ENCODE results near the gene ANKRD36C.
"Not testable (repeated sequence)": the region's sequence is repeated elsewhere in the genome, so short reads cannot be mapped to it uniquely, and the experiment has no call there.

DNA sequence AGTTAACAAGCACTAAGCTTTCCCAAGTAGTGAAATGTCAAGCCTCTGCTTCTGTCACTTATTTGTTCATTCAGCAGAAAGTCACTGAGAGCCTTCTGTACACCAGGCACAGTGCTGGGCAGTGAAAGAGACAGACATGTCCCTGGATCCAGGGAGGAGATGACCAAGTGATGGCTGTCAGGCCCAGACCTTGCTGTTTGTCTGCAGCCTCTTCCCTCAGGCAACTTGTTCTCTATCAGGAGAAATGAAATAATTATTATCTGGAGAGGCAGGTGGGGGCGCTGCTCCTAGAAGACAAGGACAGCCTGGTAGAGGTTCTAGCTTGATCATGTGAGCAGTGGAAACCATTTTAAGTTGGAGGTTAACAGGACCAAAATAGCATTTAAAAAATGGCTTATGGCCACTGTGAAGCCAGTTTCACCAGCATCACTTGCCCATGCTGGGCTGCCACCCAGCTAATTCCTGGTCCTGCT lies 21.2 kb upstream of the ANKRD36C start:
- TF ChIP-seq EZH2phosphoT487 (IDR thresholded peaks at IDR 0.05; ENCODE audit: unreplicated experiment), result not testable (repeated sequence)
- TF ChIP-seq, protein P1, sequence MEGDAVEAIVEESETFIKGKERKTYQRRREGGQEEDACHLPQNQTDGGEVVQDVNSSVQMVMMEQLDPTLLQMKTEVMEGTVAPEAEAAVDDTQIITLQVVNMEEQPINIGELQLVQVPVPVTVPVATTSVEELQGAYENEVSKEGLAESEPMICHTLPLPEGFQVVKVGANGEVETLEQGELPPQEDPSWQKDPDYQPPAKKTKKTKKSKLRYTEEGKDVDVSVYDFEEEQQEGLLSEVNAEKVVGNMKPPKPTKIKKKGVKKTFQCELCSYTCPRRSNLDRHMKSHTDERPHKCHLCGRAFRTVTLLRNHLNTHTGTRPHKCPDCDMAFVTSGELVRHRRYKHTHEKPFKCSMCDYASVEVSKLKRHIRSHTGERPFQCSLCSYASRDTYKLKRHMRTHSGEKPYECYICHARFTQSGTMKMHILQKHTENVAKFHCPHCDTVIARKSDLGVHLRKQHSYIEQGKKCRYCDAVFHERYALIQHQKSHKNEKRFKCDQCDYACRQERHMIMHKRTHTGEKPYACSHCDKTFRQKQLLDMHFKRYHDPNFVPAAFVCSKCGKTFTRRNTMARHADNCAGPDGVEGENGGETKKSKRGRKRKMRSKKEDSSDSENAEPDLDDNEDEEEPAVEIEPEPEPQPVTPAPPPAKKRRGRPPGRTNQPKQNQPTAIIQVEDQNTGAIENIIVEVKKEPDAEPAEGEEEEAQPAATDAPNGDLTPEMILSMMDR (conservative IDR thresholded peaks at IDR 0.05; ENCODE audit: low read depth in 2 of 2), result peak; percentile 30 to 41; a peak in 3 of 4 replicates
